ENCODE measurements around the gene FOXE3. TPM values are rescaled to one million over a fixed set of nuclear protein-coding genes. Genes with fewer than 3 reads are reported as not detected.

Gene FOXE3
- total RNA-seq, 1 experiment from 2014 or later, result 0.15 TPM

DNA sequence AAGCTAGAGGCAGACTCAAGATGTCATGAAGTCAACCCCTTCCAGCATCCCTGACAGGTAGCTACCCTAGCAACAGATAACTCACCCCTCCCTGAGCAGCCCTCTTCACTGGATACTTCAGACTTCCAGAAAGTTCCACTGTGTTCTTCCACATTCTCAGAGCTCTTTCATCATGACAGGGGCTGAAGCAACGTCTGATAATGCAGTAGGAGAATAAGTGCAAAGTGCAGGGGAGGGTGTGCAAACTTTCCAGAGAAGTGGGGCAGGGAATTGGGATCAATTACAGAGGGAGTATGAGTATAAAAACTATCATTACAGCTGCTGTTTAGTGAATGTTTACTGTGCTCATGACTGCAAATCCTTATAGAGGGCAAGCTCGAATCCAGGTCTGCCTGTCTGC is 26.4 kb upstream of the FOXE3 start:
- no peak overlapping the region for H4K5ac ChIP-seq (ENCODE audit: insufficient read length, low read depth, low read length)
- H3K27me3 Mint-ChIP-seq (ENCODE audit: low read depth), result peaks cover 62% of the 10 kb centered on the region
- no peak overlapping the region for H3K56ac ChIP-seq (ENCODE audit: insufficient read length, low read depth, low read length)
- no CpG with 5 or more reads among the region's 2 CpGs for WGBS (ENCODE audit: extremely low coverage, insufficient read length, low lambda C conversion rate)
- H3K14ac ChIP-seq (ENCODE audit: insufficient read depth, low read length), result no peak overlapping the region
- no peak overlapping the region for H2BK12ac ChIP-seq (ENCODE audit: insufficient read length, low read depth, low read length)
- H3K36me3 Mint-ChIP-seq (ENCODE audit: insufficient read depth in 1 of 3, low read depth in 3 of 3), result no peaks in the 10 kb centered on the region
- H3K9me3 ChIP-seq (ENCODE audit: control insufficient read depth, low read depth, low read length), result no peaks in the 10 kb centered on the region
- H3K27me3 ChIP-seq (ENCODE audit: insufficient read depth, low read length), result peaks cover 3% of the 10 kb centered on the region; the same call in 1 of the 2 replicates
- DNase-seq, result no peak
- H2AK5ac ChIP-seq (ENCODE audit: insufficient read length, low read length), result no peak overlapping the region
- no peak overlapping the region for H3K4me2 ChIP-seq (ENCODE audit: insufficient read depth, insufficient read length, low read length)
- TF ChIP-seq, protein P1, sequence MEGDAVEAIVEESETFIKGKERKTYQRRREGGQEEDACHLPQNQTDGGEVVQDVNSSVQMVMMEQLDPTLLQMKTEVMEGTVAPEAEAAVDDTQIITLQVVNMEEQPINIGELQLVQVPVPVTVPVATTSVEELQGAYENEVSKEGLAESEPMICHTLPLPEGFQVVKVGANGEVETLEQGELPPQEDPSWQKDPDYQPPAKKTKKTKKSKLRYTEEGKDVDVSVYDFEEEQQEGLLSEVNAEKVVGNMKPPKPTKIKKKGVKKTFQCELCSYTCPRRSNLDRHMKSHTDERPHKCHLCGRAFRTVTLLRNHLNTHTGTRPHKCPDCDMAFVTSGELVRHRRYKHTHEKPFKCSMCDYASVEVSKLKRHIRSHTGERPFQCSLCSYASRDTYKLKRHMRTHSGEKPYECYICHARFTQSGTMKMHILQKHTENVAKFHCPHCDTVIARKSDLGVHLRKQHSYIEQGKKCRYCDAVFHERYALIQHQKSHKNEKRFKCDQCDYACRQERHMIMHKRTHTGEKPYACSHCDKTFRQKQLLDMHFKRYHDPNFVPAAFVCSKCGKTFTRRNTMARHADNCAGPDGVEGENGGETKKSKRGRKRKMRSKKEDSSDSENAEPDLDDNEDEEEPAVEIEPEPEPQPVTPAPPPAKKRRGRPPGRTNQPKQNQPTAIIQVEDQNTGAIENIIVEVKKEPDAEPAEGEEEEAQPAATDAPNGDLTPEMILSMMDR (conservative IDR thresholded peaks at IDR 0.05), result no peak
- peaks cover 0 to 2% of the 10 kb centered on the region in 2 experiments; a peak in 2 of 4 replicates for H3K4me1 Mint-ChIP-seq
- H4K91ac ChIP-seq (ENCODE audit: insufficient read length, low read depth, low read length), result no peak overlapping the region
- H3K4me3 Mint-ChIP-seq, result no peak overlapping the region
- no peaks in the 10 kb centered on the region for H3K4me1 ChIP-seq (ENCODE audit: insufficient read depth, low read length)
- no peak overlapping the region for H3K4ac ChIP-seq (ENCODE audit: low read depth, low read length)
- no peak overlapping the region for H3K27ac ChIP-seq (ENCODE audit: insufficient read length, low read depth, low read length)
- H2BK20ac ChIP-seq (ENCODE audit: low read depth, low read length, poor library complexity, severe bottlenecking), result no peak overlapping the region
- no peaks in the 10 kb centered on the region for H3K79me2 ChIP-seq (ENCODE audit: insufficient read depth, low read length)
- H2BK120ac ChIP-seq (ENCODE audit: low read depth, low read length, poor library complexity, severe bottlenecking), result no peak overlapping the region
- no peak overlapping the region for H3K18ac ChIP-seq (ENCODE audit: insufficient read length, low read depth, low read length)
- no peak overlapping the region for H2AFZ ChIP-seq (ENCODE audit: low read length)
- no peak overlapping the region for H4K8ac ChIP-seq (replicated peaks; ENCODE audit: insufficient read length, low read depth, low read length)
- H3T11ph ChIP-seq (ENCODE audit: low read length), result no peak overlapping the region
- no peak overlapping the region for H3K23ac ChIP-seq (ENCODE audit: insufficient read length, low read depth, low read length)
- H3K23me2 ChIP-seq (ENCODE audit: insufficient read length, low read depth, low read length, poor library complexity, severe bottlenecking), result no peaks in the 10 kb centered on the region
- no peaks in the 10 kb centered on the region for H3K79me1 ChIP-seq (ENCODE audit: insufficient read depth, low read depth, low read length, poor library complexity, severe bottlenecking)
- H3K9me3 Mint-ChIP-seq, result no peaks in the 10 kb centered on the region
- no peaks in the 10 kb centered on the region for H4K20me1 ChIP-seq (ENCODE audit: control insufficient read depth, insufficient read depth, insufficient read length)
- H3K27ac Mint-ChIP-seq, result no peak overlapping the region
- no peak overlapping the region for H2BK5ac ChIP-seq (ENCODE audit: insufficient read length, low read length)
- no peak overlapping the region for H3K9ac ChIP-seq (ENCODE audit: extremely low read depth, insufficient read length, low read length)
- H2BK15ac ChIP-seq (ENCODE audit: low read depth, low read length), result no peak overlapping the region
